ENCODE results near the gene PLXDC1. TPM values are rescaled to one million over a fixed set of nuclear protein-coding genes. Genes with fewer than 3 reads are reported as not detected.

Gene PLXDC1
- polyA plus RNA-seq, 3 donors from 2014 or later: 2.8 to 9.7 (median 6.8) TPM

DNA sequence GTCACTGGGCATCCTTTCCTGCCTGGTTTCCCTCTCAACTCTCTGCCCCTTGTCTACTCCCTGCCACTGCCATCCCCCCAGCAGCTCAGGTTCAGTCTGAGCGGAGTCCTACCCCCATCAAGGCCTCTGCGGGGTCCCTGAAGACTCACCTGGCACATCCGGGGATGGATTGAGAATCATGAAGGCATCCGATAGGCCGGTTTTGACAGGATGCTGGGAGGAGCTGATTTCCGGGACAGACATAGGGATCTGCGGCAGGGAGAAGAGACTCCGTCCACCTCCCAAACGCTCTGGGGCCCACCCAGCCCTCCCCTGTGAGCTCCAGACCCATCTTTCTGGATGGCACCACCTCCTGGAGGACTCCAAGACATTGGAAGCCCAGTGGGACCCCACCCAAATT is 45.7 kb downstream of the PLXDC1 start:
- H3K36me3 Mint-ChIP-seq: peaks cover 0 to 4% (median 0%) of the 10 kb centered on the region in 3 donors
- DNase-seq: no peak
- H3K4me3 Mint-ChIP-seq: no peak overlapping the region
- no peak overlapping the region for H3K27ac Mint-ChIP-seq
- no peaks in the 10 kb centered on the region for H3K9me3 Mint-ChIP-seq
- H3K27me3 Mint-ChIP-seq (ENCODE audit: low read depth in 3 of 3): peaks cover 0 to 2% (median 2%) of the 10 kb centered on the region in 3 donors
- peaks cover 20% of the 10 kb centered on the region in 2 donors for H3K4me1 Mint-ChIP-seq

DNA sequence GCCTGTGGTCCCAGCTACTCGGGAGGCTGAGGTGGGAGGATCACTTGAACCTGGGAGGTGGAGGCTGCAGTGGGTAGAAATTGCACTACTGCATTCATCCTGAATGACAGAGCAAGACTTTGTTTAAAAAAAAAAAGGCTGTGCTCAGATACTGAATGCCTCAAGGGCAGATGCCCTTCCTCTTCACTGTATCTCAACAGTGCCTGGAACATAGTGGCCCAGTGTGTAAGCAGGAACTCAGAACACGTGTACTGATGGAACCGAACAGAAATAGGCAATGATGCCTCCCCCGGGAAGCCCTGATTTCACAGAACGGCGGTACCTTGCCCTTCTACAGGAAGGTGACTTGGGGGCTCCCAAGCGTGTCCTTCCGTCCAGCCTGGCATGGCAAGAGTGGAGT is 46.8 kb downstream of the PLXDC1 start:
- Mint-ChIP-seq H3K4me3 (no peak overlapping the region), H3K27me3 (ENCODE audit: low read depth in 3 of 3) (peaks cover 0 to 2% (median 2%) of the 10 kb centered on the region in 3 donors), H3K9me3 (no peaks in the 10 kb centered on the region), H3K36me3 (peaks cover 0 to 4% (median 0%) of the 10 kb centered on the region in 3 donors), H3K27ac (no peak overlapping the region), H3K4me1 (peaks cover 30 to 31% of the 10 kb centered on the region in 2 donors)
- DNase-seq: no peak

GRCh38 chr17:39104046-39104445 is 47.4 kb downstream of the PLXDC1 start:
- DNase-seq: no peak
- Mint-ChIP-seq H3K9me3 (no peaks in the 10 kb centered on the region), H3K4me3 (no peak overlapping the region), H3K27ac (no peak overlapping the region), H3K36me3 (peaks cover 0 to 4% (median 0%) of the 10 kb centered on the region in 3 donors), H3K4me1 (peaks cover 36 to 37% of the 10 kb centered on the region in 2 donors), H3K27me3 (ENCODE audit: low read depth in 3 of 3) (peaks cover 0 to 2% (median 2%) of the 10 kb centered on the region in 3 donors)

- Mint-ChIP-seq H3K36me3 (no peaks in the 10 kb centered on the region), H3K9me3 (no peaks in the 10 kb centered on the region), H3K4me3 (peak overlapping the region in 2 of 5 donors; percentile 30 to 42), H3K27ac (peak overlapping the region in 3 of 6 donors; percentile 59 to 80 (median 71)), H3K4me1 (peaks cover 62 to 64% of the 10 kb centered on the region in 2 donors), H3K27me3 (ENCODE audit: low read depth in 3 of 3) (peaks cover 0 to 3% (median 2%) of the 10 kb centered on the region in 3 donors)
- no peak for DNase-seq
Observed at GRCh38 chr17:39101091-39101490, 50.3 kb downstream of the PLXDC1 start.

- peaks cover 0 to 6% (median 3%) of the 10 kb centered on the region in 3 donors for H3K27me3 Mint-ChIP-seq (ENCODE audit: low read depth in 3 of 3)
- H3K27ac Mint-ChIP-seq: peak overlapping the region in 4 of 6 donors; percentile 64 to 90 (median 78)
- peaks cover 67 to 69% of the 10 kb centered on the region in 2 donors for H3K4me1 Mint-ChIP-seq
- H3K4me3 Mint-ChIP-seq: peak overlapping the region in 2 of 5 donors; percentile 21 to 30
- H3K9me3 Mint-ChIP-seq: no peaks in the 10 kb centered on the region
- DNase-seq: no peak
- no peaks in the 10 kb centered on the region for H3K36me3 Mint-ChIP-seq
Observed at GRCh38 chr17:39100530-39100929, 50.9 kb downstream of the PLXDC1 start.

DNA sequence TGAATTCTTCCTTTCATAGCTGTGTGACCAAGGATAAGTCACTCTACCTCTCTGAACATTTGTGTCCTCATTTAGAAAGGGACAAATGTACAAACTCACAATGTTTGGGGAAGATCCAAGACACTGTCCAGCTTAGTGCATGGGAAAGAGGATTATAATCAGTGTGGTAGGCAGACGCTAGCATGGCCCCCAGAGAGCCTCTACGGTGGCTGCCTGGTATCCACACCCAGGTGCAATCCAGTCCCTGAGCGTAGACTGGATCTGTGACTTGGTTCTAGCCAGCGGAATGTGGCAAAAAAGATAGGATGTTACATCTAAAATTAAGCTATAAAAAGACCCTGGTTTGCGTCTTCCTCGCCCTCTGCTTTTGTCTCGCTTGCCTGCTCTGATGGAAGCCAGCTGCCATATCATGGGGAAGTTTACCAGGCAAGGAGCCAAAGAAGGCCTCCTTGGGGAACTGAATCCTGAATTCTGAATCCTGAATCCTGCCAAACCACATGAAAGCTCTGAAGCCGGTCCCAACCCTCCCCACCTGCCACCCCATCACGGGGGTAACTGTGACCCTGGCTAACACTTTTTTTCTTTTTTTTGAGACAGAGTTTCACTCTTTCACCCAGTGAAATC is 51.7 kb downstream of the PLXDC1 start:
- peak overlapping the region in 5 of 6 donors; percentile 64 to 90 (median 70) for H3K27ac Mint-ChIP-seq
- peaks cover 1 to 8% (median 5%) of the 10 kb centered on the region in 3 donors for H3K27me3 Mint-ChIP-seq (ENCODE audit: low read depth in 3 of 3)
- H3K36me3 Mint-ChIP-seq: no peaks in the 10 kb centered on the region
- peak overlapping the region; percentile 12 to 65 (median 21) for H3K4me3 Mint-ChIP-seq
- DNase-seq: peak; percentile 16 to 35 (median 32)
- no peaks in the 10 kb centered on the region for H3K9me3 Mint-ChIP-seq
- H3K4me1 Mint-ChIP-seq: peaks cover 73 to 77% of the 10 kb centered on the region in 2 donors

DNA sequence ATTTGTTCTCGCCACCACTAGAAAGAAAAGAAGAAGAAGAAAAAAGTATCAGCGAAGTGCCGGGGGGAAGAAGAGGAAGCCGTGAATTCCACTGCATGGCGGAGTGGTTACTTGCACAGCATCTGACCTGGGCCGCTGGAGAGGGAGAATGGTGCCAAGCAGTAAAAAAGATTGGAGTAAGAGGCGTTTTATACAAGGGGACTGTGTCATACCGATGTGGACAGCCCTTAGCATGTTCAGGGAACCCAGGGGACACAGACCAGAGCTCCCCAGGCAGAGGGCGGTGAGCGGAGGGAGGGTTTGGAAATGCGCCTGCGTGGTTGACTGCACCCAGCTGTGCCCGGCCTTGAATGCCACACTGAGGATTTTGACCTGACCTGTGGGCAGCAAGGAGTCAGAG is 52.8 kb downstream of the PLXDC1 start:
- Mint-ChIP-seq H3K9me3 (no peaks in the 10 kb centered on the region), H3K27ac (peak overlapping the region; percentile 70 to 84 (median 83)), H3K27me3 (ENCODE audit: low read depth in 3 of 3) (peaks cover 5 to 10% (median 8%) of the 10 kb centered on the region in 3 donors), H3K4me1 (peaks cover 85 to 89% of the 10 kb centered on the region in 2 donors), H3K36me3 (no peaks in the 10 kb centered on the region), H3K4me3 (peak overlapping the region in 4 of 5 donors; percentile 52 to 74 (median 70))
- DNase-seq: no peak

DNA sequence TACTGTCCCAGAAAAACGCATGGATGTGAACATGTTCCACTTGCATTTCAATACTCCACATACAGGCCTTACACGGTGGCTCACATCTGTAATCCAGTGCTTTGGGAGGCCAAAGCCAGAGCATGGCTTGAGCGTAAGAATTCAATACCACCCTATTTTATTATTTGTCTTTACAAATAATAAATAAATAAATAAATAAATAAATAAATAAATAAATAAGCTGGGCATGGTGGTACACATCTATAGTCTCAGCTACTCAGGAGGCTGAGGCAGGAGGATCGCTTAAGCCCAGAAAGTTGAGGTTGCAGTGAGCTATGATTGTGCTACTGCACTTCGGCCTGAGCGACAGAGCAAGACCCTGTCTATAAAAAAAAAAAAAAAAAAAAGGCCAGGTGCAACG is 53.9 kb downstream of the PLXDC1 start:
- Mint-ChIP-seq H3K4me1 (peaks cover 91 to 96% of the 10 kb centered on the region in 2 donors), H3K9me3 (no peaks in the 10 kb centered on the region), H3K27me3 (ENCODE audit: low read depth in 3 of 3) (peaks cover 5 to 11% (median 8%) of the 10 kb centered on the region in 3 donors), H3K36me3 (no peaks in the 10 kb centered on the region), H3K4me3 (peak overlapping the region; percentile 78 to 90 (median 86)), H3K27ac (peak overlapping the region; percentile 87 to 100 (median 98))
- DNase-seq: no peak

- Mint-ChIP-seq H3K36me3 (no peaks in the 10 kb centered on the region), H3K9me3 (no peaks in the 10 kb centered on the region), H3K27me3 (ENCODE audit: low read depth in 3 of 3) (peaks cover 5 to 14% (median 8%) of the 10 kb centered on the region in 3 donors), H3K4me1 (peaks cover 91 to 96% of the 10 kb centered on the region in 2 donors), H3K4me3 (peak overlapping the region; percentile 78 to 90 (median 86)), H3K27ac (peak overlapping the region; percentile 87 to 100 (median 98))
- DNase-seq: no peak
Observed at GRCh38 chr17:39097150-39097519, 54.3 kb downstream of the PLXDC1 start.

DNA sequence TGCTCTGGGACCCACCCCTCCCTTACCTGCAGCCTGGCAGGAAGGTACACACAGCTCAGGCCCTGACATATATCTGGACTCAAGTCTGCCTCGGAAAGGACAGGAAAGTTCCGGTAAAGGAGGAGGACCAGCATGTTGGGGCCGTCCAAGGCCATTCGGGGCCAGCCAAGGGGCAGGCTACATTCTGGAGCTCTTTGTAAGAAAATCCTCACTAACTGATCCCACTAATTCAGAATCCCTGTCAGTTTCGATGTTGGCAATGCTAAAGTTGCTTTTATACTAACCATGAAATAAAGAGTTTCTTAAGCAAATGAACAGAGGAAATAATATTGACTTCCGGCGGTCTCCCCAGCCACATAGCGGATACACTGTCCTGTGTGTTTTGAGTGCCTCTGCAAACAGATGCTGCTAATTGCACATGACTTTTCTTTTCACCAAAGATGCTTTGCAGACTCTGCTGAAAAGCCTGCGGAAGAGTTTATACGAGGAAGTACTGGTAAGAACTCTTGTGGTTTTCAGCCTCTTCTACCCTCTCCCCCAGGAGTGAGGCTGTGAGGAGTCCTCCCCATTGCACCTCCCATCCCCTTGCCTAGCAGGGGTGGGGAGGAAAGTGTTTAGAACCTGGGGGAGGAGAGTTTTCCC is 54.8 kb downstream of the PLXDC1 start:
- peaks cover 5 to 14% (median 8%) of the 10 kb centered on the region in 3 donors for H3K27me3 Mint-ChIP-seq (ENCODE audit: low read depth in 3 of 3)
- DNase-seq: peak; percentile 67 to 77 (median 75)
- peak overlapping the region; percentile 87 to 100 (median 98) for H3K27ac Mint-ChIP-seq
- H3K4me3 Mint-ChIP-seq: peak overlapping the region; percentile 78 to 90 (median 86)
- no peaks in the 10 kb centered on the region for H3K36me3 Mint-ChIP-seq
- peaks cover 90 to 96% of the 10 kb centered on the region in 2 donors for H3K4me1 Mint-ChIP-seq
- no peaks in the 10 kb centered on the region for H3K9me3 Mint-ChIP-seq

GRCh38 chr17:39095309-39095686 is 56.1 kb downstream of the PLXDC1 start:
- Mint-ChIP-seq H3K27ac (peak overlapping the region; percentile 87 to 100 (median 99)), H3K36me3 (no peaks in the 10 kb centered on the region), H3K9me3 (peaks cover 0 to 1% (median 0%) of the 10 kb centered on the region in 6 donors), H3K27me3 (ENCODE audit: low read depth in 3 of 3) (peaks cover 5 to 14% (median 8%) of the 10 kb centered on the region in 3 donors), H3K4me3 (peak overlapping the region; percentile 83 to 94 (median 89)), H3K4me1 (peaks cover 89 to 95% of the 10 kb centered on the region in 2 donors)
- DNase-seq: no peak

- peak overlapping the region; percentile 86 to 94 (median 89) for H3K4me3 Mint-ChIP-seq
- peak overlapping the region; percentile 87 to 100 (median 99) for H3K27ac Mint-ChIP-seq
- peaks cover 0 to 1% (median 0%) of the 10 kb centered on the region in 6 donors for H3K9me3 Mint-ChIP-seq
- peak; percentile 84 to 86 (median 85) for DNase-seq
- H3K36me3 Mint-ChIP-seq: no peaks in the 10 kb centered on the region
- peaks cover 88 to 90% of the 10 kb centered on the region in 2 donors for H3K4me1 Mint-ChIP-seq
- peaks cover 5 to 14% (median 8%) of the 10 kb centered on the region in 3 donors for H3K27me3 Mint-ChIP-seq (ENCODE audit: low read depth in 3 of 3)
Observed at GRCh38 chr17:39094607-39095308, 56.7 kb downstream of the PLXDC1 start.

- Mint-ChIP-seq H3K4me3 (peak overlapping the region; percentile 80 to 87 (median 82)), H3K27ac (peak overlapping the region; percentile 82 to 97 (median 95)), H3K4me1 (peaks cover 71 to 74% of the 10 kb centered on the region in 2 donors), H3K9me3 (peaks cover 0 to 1% (median 0%) of the 10 kb centered on the region in 6 donors), H3K27me3 (ENCODE audit: low read depth in 3 of 3) (peaks cover 5 to 14% (median 5%) of the 10 kb centered on the region in 3 donors), H3K36me3 (no peaks in the 10 kb centered on the region)
- peak; percentile 29 to 41 (median 33) for DNase-seq
Observed at GRCh38 chr17:39092692-39093230, 58.7 kb downstream of the PLXDC1 start.
